ENCODE measurements around the gene USP17L13. TPM values are rescaled to one million over a fixed set of nuclear protein-coding genes. Genes with fewer than 3 reads are reported as not detected.
"Not testable (repeated sequence)": the region's sequence is repeated elsewhere in the genome, so short reads cannot be mapped to it uniquely, and the experiment has no call there.

USP17L13 gene
- total and polyA plus RNA-seq, 2 donors from 2014 or later: not detected

DNA sequence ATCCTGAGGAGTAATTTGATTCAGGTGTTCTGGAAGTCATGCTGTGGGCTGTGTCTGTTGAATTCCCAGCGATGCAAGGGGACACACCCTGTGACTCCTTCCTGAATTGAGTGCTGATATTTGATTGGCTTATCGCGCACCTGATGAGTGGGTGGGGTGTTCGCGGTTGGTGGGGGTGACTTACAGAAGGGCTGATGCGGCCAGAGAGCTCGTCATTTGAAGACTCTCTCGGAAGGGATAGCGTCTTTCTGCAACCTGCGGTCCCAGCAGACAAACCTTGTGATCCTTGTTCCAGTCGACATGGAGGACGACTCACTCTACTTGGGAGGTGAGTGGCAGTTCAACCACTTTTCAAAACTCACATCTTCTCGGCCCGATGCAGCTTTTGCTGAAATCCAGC, 18.9 kb downstream of the USP17L13 start, which contains the start of gene USP17L17:
Gene USP17L17, plus strand, starts transcription at position 301 of the 400 bp plus-strand sequence. Its CDS starts 0 bp downstream, at position 301.
- DNase-seq; H3K27ac ChIP-seq (ENCODE audit: low read depth in 2 of 2, low read length in 2 of 2); H3K36me3 ChIP-seq (ENCODE audit: control insufficient read depth in 2 of 3, insufficient read depth in 3 of 3, low read length in 3 of 3); H3K9me3 ChIP-seq (ENCODE audit: control insufficient read depth in 2 of 3, insufficient read depth in 1 of 3, low read length in 3 of 3); intact Hi-C loops (cut with DNase I); H3K9ac ChIP-seq (ENCODE audit: low read length in 3 of 3); H3K27me3 ChIP-seq (ENCODE audit: control insufficient read depth, insufficient read depth, low read length); FAIRE-seq; H3K4me1 ChIP-seq (ENCODE audit: control insufficient read depth in 2 of 3, insufficient read depth in 2 of 3, low read depth in 1 of 3, low read length in 3 of 3); H3K4me3 ChIP-seq (ENCODE audit: low read length in 3 of 3): not testable (repeated sequence)

- DNase-seq: peak in 3 of 5 donors; percentile 5 to 38 (median 15)
- H3K36me3 ChIP-seq (ENCODE audit: control insufficient read depth in 2 of 3, insufficient read depth in 3 of 3, low read length in 3 of 3): not testable (repeated sequence)
Observed at GRCh38 chr4:9247953-9248680, 23.4 kb downstream of the USP17L13 start, which contains the start of gene USP17L18. USP17L18 (plus strand) TSS chr4:9248630; CDS start chr4:9248630, 0 bp downstream.

DNA sequence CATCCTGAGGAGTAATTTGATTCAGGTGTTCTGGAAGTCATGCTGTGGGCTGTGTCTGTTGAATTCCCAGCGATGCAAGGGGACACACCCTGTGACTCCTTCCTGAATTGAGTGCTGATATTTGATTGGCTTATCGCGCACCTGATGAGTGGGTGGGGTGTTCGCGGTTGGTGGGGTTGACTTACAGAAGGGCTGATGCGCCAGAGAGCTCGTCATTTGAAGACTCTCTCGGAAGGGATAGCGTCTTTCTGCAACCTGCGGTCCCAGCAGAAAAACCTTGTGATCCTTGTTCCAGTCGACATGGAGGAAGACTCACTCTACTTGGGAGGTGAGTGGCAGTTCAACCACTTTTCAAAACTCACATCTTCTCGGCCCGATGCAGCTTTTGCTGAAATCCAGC, 28.4 kb downstream of the USP17L13 start, which contains the start of gene USP17L19:
Gene USP17L19, plus strand, starts transcription at position 301 of the 400 bp plus-strand sequence. Its CDS starts 0 bp downstream, at position 301.
- H3K36me3 ChIP-seq (ENCODE audit: control insufficient read depth in 2 of 3, insufficient read depth in 3 of 3, low read length in 3 of 3); FAIRE-seq; H3K27me3 ChIP-seq (ENCODE audit: control insufficient read depth, insufficient read depth, low read length); H3K9me3 ChIP-seq (ENCODE audit: control insufficient read depth in 2 of 3, insufficient read depth in 1 of 3, low read length in 3 of 3); H3K27ac ChIP-seq (ENCODE audit: low read depth in 2 of 2, low read length in 2 of 2); H3K4me3 ChIP-seq (ENCODE audit: low read length in 3 of 3); H3K4me1 ChIP-seq (ENCODE audit: control insufficient read depth in 2 of 3, insufficient read depth in 2 of 3, low read depth in 1 of 3, low read length in 3 of 3); DNase-seq; intact Hi-C loops (cut with DNase I); H3K9ac ChIP-seq (ENCODE audit: low read length in 3 of 3): not testable (repeated sequence)

More at GRCh38 chr4:9247953-9248680, 23.4 kb downstream of the USP17L13 start, which contains the start of gene USP17L18:
- H3K27ac ChIP-seq (ENCODE audit: low read depth in 2 of 2, low read length in 2 of 2); H3K4me1 ChIP-seq (ENCODE audit: control insufficient read depth in 2 of 3, insufficient read depth in 2 of 3, low read depth in 1 of 3, low read length in 3 of 3); H3K27me3 ChIP-seq (ENCODE audit: control insufficient read depth, insufficient read depth, low read length); H3K4me3 ChIP-seq (ENCODE audit: low read length in 3 of 3); intact Hi-C loops (cut with DNase I); H3K9ac ChIP-seq (ENCODE audit: low read length in 3 of 3); H3K9me3 ChIP-seq (ENCODE audit: control insufficient read depth in 2 of 3, insufficient read depth in 1 of 3, low read length in 3 of 3); FAIRE-seq: not testable (repeated sequence)

DNA sequence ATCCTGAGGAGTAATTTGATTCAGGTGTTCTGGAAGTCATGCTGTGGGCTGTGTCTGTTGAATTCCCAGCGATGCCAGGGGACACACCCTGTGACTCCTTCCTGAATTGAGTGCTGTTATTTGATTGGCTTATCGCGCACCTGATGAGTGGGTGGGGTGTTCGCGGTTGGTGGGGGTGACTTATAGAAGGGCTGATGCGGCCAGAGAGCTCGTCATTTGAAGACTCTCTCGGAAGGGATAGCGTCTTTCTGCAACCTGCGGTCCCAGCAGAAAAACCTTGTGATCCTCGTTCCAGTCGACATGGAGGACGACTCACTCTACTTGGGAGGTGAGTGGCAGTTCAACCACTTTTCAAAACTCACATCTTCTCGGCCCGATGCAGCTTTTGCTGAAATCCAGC, 33.1 kb downstream of the USP17L13 start, which contains the start of gene USP17L20:
Gene USP17L20, plus strand, starts transcription at position 301 of the 400 bp plus-strand sequence. Its CDS starts 0 bp downstream, at position 301.
- H3K4me1 ChIP-seq (ENCODE audit: control insufficient read depth in 2 of 3, insufficient read depth in 2 of 3, low read depth in 1 of 3, low read length in 3 of 3); H3K27me3 ChIP-seq (ENCODE audit: control insufficient read depth, insufficient read depth, low read length); H3K27ac ChIP-seq (ENCODE audit: low read depth in 2 of 2, low read length in 2 of 2); H3K36me3 ChIP-seq (ENCODE audit: control insufficient read depth in 2 of 3, insufficient read depth in 3 of 3, low read length in 3 of 3); H3K9ac ChIP-seq (ENCODE audit: low read length in 3 of 3); H3K9me3 ChIP-seq (ENCODE audit: control insufficient read depth in 2 of 3, insufficient read depth in 1 of 3, low read length in 3 of 3); intact Hi-C loops (cut with DNase I); DNase-seq; H3K4me3 ChIP-seq (ENCODE audit: low read length in 3 of 3); FAIRE-seq: not testable (repeated sequence)

- FAIRE-seq; H3K9me3 ChIP-seq (ENCODE audit: control insufficient read depth in 2 of 3, insufficient read depth in 1 of 3, low read length in 3 of 3); H3K4me3 ChIP-seq (ENCODE audit: low read length in 3 of 3); H3K27ac ChIP-seq (ENCODE audit: low read depth in 2 of 2, low read length in 2 of 2); intact Hi-C loops (cut with DNase I); H3K4me1 ChIP-seq (ENCODE audit: control insufficient read depth in 2 of 3, insufficient read depth in 2 of 3, low read depth in 1 of 3, low read length in 3 of 3); DNase-seq; H3K36me3 ChIP-seq (ENCODE audit: control insufficient read depth in 2 of 3, insufficient read depth in 3 of 3, low read length in 3 of 3); H3K9ac ChIP-seq (ENCODE audit: low read length in 3 of 3); H3K27me3 ChIP-seq (ENCODE audit: control insufficient read depth, insufficient read depth, low read length): not testable (repeated sequence)
Observed at GRCh38 chr4:9262572-9262971, 37.9 kb downstream of the USP17L13 start, which contains the start of gene USP17L21. USP17L21 (plus strand) TSS chr4:9262872; CDS start chr4:9262872, 0 bp downstream.

GRCh38 chr4:9267319-9267718, 42.6 kb downstream of the USP17L13 start, which contains the start of gene USP17L22:
USP17L22 (plus strand) TSS chr4:9267619; CDS start chr4:9267619, 0 bp downstream.
- H3K9ac ChIP-seq (ENCODE audit: low read length in 3 of 3); H3K36me3 ChIP-seq (ENCODE audit: control insufficient read depth in 2 of 3, insufficient read depth in 3 of 3, low read length in 3 of 3); intact Hi-C loops (cut with DNase I); H3K9me3 ChIP-seq (ENCODE audit: control insufficient read depth in 2 of 3, insufficient read depth in 1 of 3, low read length in 3 of 3); H3K27me3 ChIP-seq (ENCODE audit: control insufficient read depth, insufficient read depth, low read length); H3K4me1 ChIP-seq (ENCODE audit: control insufficient read depth in 2 of 3, insufficient read depth in 2 of 3, low read depth in 1 of 3, low read length in 3 of 3); FAIRE-seq; H3K4me3 ChIP-seq (ENCODE audit: low read length in 3 of 3); DNase-seq; H3K27ac ChIP-seq (ENCODE audit: low read depth in 2 of 2, low read length in 2 of 2): not testable (repeated sequence)

DNA sequence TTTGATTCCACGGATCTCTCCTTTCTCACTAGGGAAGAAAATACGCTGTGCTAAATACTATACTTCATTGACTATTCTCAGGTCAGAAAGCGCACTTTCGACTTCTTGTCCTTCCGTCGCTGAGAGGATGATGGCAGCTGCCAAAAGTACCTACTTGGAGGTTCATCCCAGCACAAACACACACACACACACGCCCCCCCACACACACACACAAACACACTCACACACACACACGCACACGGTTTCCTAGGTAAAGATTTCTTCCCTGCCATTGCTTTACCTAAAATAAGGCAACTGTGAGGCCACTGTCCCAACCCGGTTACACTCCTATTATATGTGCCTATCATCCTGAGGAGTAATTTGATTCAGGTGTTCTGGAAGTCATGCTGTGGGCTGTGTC, 47.0 kb downstream of the USP17L13 start:
- H3K4me3 ChIP-seq (ENCODE audit: low read length in 3 of 3); FAIRE-seq; H3K27ac ChIP-seq (ENCODE audit: low read depth in 2 of 2, low read length in 2 of 2); H3K36me3 ChIP-seq (ENCODE audit: control insufficient read depth in 2 of 3, insufficient read depth in 3 of 3, low read length in 3 of 3); H3K27me3 ChIP-seq (ENCODE audit: control insufficient read depth, insufficient read depth, low read length); H3K4me1 ChIP-seq (ENCODE audit: control insufficient read depth in 2 of 3, insufficient read depth in 2 of 3, low read depth in 1 of 3, low read length in 3 of 3); H3K9ac ChIP-seq (ENCODE audit: low read length in 3 of 3); H3K9me3 ChIP-seq (ENCODE audit: control insufficient read depth in 2 of 3, insufficient read depth in 1 of 3, low read length in 3 of 3); intact Hi-C loops (cut with DNase I): not testable (repeated sequence)
- DNase-seq: peak in 1 of 5 donors; percentile 85
